Hematopoietic multipotent progenitor cell treated with erythropoietin and hydrocortisone succinate and interleukin-3 and kit ligand, for 15 days (in vitro differentiated cells): ENCODE measurements around the gene TUBB4B.

Source experiments
- DNase-seq: peaks from one replicate; pipeline ENCODE4 v3.0.0-alpha.2; 2015; ENCODE audit warnings: low spot score

The TUBB4B gene

DNA sequence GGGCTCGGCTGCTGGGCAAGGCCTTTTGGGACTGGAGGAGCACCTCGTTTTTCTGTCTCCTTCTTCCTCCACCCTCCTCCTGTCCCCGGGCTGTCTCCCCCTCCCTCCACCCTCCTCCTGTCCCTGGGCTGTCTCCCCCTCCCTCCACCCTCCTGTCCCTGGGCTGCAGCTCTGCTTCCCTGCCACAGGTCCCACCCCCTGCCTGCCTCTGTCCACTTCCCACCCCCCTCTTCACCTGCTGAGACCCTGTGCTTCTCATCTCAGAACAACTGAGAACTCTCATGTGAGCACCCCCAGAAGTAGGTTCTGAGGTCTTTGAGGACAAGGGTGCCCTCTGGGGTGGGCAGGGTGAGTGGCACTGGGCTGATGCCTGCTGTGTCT is 30.6 kb downstream of the TUBB4B start:
- DNase-seq = no peak

DNA sequence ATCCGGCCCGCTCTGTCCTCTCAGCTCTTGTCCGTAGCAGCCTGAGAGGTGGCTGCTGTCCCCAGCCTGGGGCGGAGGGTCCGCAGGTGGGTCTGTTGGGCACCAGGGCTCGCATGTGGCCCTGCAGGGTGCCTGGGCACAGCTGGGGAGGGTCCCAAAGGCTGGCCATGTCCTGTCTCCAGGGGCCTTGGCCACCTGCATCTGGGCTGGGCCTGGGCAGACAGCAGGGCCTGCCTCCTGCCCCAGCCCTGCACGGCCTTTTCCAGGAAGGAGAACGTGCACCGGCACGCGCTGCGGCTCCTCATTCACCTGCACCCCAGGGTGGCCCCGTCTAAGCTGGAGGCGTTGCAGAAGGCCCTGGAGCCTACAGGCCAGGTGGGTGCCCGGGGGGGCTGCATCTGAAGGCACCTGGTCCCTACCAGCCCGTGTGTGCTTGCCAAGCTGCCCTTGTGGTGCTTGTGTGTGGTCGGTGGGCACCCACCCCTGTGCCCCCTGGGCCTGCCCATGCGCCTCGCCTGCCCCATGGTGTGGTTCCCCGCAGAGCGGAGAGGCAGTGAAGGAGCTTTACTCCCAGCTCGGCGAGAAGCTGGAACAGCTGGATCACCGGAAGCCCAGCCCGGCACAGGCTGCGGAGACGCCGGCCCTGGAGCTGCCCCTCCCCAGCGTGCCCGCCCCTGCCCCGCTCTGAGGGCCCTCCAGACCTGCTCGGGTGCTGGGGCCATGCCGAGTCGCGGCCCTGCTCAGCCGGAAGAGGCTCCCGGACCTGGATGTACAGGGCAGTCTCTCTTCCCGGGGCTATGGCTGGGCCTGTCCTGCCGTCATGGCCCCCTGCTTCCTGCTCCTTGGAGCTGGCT is 31.4 kb downstream of the TUBB4B start:
- DNase-seq = no peak

- DNase-seq = no peak
These were observed 32.0 kb downstream of the TUBB4B start for GRCh38 chr9:137273095-137273490.

DNA sequence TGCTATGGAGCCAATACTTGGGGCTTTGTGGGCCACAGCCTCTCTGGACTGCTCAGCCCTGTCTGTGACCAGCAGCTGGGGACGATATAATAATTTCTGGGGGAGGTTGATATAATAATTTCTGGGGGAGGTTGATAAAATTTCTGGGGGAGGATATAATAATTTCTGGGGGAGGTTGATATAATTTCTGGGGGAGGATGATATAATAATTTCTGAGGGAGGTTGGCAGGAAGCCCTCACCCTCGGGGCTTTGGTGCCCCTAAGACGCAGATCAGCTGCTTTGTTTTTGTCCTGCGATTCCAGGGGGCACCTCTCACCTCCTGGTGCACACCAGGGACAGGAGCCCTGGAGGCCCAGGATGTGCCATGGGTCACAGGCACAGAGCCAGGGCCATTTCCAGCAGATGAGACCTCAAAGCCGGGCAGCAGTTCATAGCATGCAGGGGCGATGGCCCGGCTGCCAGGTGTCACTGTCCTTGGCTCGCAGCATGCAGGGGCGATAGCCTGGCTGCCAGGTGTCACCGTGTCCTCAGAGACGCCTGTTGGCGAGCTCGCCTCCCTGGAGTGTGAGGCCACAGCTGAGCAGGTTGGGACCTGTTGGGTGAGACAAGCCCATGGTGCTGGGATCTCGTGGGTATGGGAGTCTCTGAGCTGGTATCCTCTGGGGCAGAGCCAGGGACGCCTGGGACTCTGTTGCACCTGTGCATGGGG is 32.7 kb downstream of the TUBB4B start:
- DNase-seq = no peak

DNA sequence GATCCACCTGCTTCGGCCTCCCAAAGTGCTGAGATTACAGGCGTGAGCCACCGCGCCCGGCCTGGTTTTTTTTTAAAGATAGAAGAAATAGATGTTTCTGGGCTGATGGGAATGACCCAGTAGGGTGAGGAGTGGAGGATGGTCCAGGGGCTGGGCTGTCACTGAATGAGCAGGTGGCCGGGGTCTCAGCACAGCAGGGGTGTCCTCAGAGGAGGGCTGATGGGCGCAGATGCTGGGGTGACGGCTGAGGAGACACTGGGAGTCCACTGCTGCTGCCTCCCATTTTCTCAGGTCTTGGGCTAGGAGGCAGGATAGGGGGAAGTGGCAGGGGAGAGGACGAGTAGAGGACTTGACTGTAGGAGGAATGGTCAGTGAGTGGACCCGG is 34.1 kb downstream of the TUBB4B start:
- no peak for DNase-seq

GRCh38 chr9:137275588-137276472 is 34.7 kb downstream of the TUBB4B start:
- no peak for DNase-seq

DNA sequence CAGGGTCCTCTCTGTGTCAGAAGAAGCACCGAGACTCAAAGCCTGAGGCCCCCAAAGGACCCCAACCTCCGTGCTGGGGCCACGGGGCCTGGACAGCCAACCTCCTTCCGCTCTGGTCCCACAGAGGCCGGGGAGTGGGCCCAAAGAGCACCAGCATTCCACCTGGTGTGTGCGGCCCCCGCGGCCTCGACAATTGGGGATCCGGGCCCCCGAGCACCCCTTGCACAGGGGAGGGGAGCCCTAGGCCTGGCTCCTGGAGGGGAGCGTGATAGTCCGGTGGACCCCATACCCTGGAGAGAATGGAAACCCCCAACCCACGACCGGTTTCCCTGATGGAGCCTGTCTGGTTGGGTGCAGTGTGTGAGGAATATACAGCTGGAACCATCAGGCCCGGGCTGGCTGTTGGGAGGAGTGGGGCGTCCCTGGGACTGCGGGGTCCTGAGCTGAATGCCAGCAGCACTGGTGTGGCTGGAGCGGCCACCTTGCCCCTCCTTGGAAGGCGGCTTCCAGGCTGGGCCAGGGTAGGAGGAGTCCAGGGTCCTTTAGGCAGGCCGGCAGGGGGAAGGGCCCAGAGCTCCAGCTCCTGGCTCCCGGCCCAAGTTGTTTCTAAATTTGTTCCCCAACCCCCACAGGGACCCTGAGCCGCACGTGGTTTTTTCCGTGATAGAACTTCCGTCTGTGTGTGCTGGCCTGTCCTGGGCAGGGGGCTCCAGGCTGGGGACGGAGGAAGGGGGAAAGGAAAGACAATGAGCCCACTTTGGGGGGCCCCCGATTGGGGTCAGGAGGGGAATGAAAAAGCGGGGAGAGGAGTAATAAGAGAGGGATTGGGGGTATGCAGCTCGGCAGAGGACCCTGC is 35.6 kb downstream of the TUBB4B start:
- no peak for DNase-seq

- DNase-seq = no peak
These were observed 36.4 kb downstream of the TUBB4B start, which contains the start of gene TOR4A for GRCh38 chr9:137277329-137278041. Gene TOR4A (plus strand): TSS chr9:137277726. CDS start chr9:137278690, 964 bp downstream.

DNA sequence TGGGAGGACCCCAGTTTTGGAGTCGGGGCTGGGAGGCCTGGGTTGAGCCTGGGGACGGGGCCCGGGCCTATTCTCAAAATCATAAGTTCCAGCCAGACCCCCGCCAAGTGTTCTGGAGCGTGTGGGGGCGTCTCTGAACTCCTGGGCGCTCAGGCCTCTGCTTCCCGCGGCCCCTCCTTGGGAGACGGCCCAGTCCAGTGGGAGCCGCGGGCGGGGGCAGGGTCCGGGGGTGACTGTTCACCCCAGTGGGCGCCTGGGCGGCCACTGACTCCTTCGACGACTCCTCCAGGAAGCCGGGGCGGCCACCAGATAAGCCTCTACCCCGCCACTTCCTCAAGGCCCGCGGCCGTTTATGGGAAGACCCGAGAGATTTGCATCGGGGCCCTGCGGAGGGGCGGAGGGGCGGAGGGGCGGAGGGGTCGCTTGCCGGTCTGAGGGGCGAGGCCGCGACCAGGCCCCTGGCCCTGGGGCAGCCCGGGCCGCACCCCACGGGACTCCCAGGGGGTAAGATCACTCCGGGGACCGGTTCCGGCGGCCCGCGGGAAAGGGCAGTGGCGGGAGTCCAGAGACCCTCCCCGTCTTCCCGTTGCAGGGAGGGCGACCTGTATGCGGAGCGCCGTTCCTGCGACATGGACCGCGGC is 37.1 kb downstream of the TUBB4B start:
- DNase-seq = no peak

- DNase-seq = no peak
These were observed 37.9 kb downstream of the TUBB4B start for GRCh38 chr9:137278721-137279711.

DNA sequence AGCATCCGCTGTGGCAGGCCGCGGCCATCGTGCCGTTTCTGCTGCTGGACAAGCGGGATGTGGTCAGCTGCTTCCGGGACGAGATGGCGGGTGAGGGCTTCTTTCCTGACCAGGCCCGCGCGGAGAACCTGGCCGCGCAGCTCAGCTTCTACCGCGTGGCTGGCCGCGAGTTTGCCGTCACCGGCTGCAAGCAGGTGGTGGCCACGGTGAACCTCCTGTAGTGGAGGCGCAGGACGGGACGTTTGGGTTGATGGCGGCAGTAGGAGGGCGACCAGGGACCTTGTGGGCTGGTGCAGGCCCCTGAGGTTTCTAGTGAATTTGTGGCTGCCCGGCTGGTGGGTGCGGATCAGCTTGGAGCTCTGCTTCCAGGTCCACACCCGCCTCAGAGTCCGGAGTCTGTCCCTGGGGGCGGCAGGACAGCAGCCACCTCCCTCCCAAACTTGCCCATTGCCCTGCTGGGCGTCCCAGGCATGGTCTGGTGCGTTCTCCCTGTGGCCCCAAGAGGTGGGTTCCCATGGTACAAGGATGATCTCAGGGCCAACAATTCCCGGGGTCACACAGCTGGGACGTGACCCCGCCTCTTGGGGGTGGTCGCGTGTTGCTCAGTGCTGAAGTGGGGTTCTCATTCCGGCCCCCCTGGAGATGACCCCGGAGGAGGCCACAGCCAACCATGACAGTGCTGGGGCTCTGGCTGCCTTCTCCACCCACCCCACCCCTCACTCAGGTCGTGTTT is 38.8 kb downstream of the TUBB4B start:
- no peak for DNase-seq

DNA sequence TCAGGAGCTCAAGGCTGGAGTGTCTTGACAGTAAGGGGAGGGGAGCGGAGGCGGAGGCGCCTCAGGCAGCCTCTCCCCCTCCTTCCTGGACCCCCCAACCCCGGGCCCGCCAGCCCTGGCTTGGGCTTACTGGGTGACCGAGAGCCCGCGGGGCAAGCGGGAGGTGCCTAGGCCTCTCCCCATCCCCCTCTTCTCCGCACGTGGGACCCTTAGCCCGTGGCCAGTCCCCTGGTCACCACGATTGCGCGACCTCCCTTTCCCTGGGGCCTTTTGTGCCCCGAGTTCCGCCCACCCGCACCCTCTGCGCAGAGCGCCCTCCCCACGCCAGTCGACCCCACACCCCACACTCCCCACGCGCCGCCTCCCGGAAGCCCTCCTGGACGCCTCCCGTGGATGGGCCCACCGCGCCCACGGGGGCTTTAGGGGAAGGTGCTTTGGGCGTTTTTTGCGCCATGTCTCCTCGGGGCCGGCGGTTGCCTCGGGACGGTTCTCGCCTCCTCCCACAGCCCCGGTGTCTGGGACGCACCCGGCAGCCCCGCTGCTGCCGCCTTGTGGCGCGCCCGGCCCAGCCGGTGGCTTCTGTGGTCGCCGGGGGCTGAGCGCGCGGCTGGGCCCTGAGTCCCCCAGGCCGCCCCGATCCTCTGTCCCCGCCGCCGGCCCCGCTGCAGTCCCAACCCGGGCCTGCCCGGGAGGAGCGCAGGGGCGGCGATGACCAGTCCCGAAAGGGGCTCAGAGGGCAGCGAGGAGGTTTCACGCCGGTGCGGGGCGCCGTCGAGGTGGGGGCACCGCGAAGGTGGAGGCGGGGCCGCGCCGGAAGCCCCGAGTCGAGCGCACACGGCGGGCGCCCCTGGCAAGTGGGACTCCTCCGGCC is 39.6 kb downstream of the TUBB4B start:
- no peak for DNase-seq

GRCh38 chr9:137281345-137282116 is 40.4 kb downstream of the TUBB4B start:
- DNase-seq = no peak

DNA sequence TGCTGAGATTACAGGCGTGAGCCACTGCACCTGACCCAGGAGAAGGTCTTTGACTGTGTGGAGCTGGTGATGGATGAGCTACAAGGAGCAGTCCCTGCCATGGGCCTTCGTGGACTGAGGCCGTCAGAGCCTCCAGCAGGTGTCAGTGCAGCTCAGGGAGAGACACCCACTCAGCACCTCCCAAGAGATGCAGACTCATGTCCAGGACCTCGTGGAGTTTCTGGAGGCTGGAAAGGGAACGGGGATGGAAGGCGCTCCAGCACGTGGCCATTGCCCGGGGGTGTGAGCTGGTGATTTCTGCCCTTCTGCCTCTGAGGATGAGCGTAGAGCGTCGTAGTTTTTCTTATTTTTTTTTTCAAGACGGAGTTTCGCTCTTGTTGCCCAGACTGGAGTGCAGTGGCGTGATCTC is 45.9 kb downstream of the TUBB4B start:
- DNase-seq = no peak

DNA sequence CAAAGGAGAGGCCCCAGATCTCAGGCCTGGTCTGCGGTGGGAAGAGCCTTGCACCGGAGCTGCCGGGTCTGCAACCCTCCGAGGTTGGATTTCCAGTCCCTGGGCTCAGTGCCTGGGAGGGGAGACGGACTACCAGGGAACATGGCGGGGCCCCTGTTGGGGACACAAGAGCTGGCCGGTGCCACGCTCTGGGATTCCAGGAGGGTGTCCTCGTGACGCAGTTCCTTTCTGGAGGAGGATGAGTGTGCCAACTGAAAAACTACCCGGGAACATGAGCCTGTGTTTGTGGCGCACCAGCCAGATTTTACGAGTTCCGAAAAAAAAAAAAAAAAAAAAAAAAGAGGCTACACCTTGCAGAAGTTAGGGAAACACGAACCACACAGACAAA is 52.0 kb downstream of the TUBB4B start:
- no peak for DNase-seq
